ENCODE data around the gene KIF5C.

Gene KIF5C

DNA sequence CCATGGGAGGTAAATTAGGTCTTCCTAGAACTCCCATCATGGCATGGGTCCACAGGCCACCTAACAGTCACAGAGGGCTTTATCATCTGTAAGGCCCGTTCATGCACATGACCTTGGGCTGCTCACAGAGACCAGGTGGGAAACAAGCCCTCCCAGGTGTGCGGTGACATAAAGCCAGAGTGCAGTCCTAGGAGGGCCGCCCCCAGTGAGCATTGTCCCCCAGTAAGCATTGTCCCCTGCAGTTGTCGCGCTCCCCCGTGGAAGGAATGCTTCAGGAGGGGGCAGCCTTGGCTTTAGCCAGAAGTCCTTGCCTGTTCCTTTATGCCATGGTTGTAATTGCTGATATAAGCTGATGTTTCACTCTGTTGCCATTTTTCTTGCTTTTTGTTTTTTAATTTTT is 121.8 kb downstream of the KIF5C start:
- no peak for DNase-seq

DNA sequence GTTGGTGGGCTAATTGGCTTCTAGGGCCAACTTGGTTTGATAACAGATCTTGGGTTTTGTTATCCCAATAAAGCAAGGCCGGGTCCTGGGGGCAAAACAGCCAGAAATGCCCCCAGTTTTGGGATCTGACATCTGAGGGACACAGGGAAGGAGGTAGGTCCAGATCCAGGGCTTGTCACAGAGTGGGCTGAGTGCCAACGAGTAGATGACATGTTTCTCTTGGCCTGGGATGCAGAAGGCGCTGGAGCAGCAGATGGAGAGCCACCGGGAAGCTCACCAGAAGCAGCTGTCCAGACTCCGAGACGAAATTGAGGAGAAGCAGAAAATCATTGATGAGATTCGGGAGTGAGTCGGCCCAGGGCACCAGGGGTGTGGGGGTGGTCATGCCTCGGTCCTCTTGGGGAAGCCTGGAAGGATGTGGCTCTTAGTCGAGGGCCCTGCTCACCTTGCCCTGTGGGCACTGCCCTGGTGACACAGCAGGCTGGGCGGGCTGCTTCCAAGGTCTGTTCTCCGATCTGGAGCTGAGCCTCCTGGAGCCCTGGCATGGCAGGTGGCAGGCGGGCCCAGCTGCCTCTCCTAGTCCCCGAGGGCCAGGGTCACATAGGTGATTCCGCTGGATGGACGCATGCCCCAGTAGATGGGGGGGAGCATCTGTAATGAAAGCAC is 123.3 kb downstream of the KIF5C start:
- DNase-seq, result no peak

DNA sequence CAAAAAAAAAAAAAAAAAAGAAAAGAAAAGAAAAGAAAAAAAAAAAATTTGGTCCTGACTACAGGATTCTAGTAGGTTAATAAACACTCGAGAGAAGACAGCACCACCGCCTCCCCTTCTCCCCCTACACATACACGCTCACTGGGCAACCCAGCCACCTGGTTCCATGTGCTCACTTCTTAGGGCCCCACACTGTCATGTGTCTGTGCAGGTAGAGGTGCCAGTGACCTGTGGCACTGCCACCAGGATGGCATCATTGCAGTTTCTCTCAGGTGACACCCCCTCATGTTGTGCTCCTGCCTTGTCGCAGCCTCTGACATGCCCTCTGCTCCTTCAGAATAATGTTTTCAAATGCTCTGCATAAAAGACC is 123.8 kb downstream of the KIF5C start:
- DNase-seq, result no peak

DNA sequence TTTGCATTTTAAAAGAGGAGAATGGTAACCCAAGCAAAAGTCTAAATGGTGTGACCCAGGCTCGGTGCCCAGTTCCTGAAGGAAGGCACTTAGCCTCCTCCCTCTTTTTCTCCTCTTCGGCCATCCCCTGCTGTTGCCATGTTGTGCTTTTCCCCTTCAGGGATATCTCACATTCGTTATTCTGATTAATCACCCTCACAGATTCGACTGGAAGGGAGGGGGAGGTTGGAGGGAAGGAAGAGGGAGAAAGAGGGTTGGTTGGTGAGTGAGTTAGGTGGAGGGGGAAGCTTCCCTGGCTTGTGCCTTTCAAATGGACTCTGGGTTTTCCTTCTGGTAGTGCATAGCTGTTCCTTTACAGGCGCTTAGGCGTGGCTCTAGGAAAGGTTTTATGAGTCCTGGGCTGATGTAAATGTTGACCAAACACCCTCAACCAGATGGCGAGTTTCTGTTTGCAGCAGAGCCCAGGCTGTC is 124.5 kb downstream of the KIF5C start:
- DNase-seq, result no peak

DNA sequence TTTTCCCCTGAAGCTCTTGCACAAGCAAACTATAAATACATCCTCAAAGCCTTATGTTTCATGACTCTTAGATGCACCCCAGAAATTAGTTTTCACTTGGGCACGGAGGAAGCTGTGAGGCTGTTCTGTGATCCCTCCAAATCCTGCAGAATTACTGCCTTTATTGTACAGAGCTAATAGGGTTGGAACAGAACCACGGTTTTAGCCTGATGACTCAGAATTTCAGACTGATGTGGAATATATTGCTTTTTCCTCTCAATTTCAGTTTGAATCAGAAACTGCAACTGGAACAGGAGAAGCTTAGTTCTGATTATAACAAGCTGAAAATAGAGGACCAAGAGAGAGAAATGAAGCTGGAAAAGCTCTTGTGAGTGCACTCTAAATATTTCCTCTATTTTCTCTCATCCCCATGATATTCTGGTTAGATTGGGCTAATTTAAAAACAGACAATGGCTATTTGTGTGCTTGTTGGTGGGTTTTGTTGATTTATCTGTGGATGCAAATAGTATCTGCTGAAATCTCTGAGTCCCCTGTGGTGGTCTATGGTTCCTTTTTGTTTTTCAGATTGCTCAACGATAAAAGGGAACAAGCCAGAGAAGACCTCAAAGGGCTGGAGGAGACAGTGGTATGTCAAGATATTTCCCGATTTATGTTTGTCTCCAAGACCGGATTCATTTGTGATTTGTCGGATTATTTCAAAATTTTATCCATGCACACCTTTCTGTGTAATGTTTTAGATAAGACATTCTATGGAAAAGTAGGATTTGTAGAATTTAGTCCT is 125.3 kb downstream of the KIF5C start:
- DNase-seq, result no peak

DNA sequence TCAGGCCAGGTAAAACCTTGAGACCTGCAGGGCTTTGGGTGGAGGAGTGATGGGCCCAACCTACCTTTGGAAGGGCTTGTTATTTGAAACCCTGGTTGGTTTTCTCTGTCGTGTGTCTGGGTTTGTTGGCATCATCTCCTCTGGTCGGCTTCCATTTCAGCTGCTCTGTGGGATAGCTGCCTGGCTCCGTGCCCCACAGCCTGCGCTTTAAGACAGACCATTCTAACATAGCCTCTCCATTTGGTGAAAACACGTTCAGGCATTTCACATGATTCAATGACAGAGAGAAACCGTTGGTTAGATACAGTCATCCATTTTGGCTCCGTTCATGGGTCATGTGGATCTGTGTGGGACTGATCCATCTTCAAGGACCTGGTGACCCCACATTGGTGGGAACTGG is 126.5 kb downstream of the KIF5C start:
- no peak for DNase-seq

DNA sequence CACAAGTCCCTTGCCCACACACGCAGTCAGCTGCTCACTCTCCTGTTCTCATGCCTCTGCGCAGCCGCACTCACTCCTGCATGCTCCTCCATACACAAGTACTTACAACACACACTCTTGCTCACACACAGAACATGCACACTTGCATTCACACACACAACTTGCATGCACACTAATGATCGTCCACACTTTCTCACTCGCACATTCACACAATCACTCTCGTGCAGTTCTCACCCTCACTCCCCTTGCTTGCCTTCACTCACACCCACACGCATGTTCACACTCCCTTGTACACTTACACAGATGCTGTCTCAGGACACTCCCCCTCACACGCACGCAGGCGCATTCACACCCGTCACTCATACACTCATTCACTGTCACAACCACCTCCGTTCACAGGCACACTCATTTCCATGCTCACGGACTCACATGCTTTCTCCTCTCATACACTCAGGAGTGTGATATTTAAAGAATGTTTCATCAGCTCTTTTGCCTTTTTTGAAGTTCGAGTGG is 127.4 kb downstream of the KIF5C start:
- no peak for DNase-seq

DNA sequence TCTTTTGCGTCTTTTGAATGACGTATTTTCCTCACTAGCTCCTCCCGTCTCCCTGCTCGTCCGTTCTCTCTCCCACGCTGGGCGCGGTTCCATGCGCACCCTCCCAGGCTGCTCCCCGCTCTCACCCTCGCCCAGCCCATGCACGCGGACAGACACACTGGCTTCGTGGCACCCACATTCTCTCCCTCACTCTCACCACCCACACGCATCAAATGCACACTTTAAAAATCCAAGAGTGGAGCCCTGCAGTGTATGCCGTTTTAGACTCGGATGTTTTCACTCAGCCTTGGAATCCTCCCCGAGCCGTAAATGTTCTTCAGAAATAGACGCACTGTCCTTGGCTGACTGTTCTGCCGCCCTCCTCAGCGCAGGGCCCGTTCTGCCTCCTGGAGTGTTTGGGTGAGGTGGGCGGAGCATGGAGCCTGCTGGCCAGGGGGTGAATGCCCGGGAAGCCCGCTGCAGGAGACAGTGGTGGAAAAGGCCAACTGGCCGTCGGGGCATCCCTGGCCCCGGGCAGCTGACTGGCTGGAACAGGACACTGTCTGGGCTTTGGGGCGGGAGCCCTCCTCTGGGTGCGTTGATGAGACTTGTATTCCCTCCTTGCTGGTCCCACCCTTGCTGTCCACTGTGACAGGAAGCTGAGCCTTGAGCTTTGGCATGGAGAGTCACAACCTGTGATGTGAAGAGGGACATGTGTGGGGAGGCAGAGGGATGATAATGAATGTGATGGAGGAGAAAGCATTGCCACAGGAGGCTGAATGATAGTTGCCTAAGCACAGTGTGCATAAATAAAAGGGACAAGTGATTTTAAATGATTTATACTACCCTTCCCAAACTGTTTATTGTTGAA is 128.1 kb downstream of the KIF5C start:
- DNase-seq, result no peak

DNA sequence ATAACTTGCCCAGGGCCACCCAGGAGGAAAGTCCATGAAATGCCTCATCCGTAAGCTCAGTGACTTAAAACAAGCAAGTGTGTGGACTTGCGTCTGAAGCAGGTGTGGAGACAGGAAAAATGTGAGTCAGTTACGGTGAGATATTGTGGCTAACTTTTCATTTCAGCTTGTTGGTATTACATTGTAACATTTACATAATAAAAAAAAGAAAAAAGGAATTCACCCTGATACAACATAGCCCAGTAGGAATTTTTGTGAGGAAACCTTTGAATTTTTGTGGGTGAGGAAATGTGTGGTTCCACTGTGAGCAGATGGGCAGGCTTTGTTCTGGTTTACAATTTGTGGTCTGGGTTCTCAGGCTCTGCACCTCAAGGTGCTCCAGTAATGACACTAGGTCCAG is 129.8 kb downstream of the KIF5C start:
- DNase-seq, result no peak

DNA sequence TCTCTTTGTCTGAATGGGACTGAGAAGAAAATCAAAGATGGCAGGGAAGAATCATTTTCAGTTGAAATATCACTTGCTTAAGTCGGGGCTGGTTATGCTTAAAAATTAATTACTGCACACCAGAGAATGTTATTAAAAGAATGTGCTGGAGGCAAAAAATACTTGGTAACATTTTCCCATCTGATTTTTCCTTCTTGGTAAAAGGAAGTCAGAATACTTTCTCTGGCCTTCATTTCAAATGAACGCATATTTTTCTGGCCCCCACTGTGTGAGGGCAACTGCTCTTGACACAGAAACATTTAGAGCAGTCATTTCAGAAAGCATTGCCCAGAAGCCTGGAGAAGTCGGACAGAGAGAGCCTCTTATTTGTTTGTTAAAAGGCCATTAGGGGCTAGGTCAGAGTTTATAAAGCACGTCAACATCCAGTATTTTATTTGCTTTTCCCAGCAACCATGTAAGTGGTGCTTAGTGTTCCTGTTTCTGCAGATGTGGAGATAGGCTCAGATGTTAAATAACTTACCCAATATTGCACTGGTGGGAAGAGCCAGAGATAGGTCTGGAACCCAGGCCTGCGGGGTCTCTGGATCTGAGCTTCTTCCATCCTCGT is 130.5 kb downstream of the KIF5C start:
- no peak for DNase-seq

DNA sequence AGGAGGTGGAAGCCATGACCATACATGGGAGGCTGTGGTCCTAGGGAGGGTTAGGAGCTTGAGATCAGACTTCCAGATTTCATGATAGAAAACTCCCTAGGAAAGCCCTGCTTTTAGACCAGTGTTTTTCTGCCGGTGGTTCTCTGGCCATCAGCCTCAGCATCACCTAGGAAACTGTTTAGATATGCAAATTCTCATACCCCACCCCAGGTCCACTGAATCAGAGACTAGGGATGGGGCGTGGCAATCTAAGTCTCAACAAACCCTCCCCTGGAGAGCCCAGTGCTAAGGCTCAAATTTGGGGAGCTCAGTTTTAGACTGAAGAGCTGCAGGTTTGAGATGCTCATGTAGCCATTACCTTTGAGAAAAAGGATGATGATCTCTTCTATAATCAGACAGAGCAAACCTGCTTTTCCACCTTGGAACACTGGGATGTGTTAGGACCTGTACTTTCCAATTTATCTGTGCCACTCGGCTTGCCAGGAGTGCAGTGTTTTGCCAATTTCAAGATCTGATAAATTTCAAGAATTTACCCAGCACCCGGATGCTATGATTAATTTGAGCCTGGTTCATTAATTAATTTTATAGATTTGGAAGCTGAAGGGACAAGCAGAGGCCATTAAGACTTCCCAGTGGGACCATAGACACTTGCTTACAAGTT is 132.0 kb downstream of the KIF5C start:
- DNase-seq, result no peak

DNA sequence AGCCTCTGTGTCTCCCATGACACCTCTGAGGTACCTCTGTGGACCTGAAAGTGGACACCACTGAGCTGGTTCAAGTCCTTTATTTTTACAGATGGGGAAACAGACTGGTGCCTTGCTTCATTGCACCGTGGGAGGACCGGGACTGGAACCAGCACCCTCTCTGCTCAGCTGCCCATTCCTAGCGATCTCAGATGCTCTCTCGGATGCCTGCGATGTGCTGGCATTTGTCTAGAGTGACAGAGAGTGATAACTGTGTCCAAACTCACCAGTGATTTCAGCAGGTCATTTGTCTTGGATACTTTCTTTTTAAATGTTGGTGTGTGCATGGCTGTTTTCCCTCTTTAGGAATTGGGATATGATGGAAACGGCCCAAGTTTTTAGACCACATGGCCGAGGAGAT is 133.4 kb downstream of the KIF5C start:
- DNase-seq, result no peak

DNA sequence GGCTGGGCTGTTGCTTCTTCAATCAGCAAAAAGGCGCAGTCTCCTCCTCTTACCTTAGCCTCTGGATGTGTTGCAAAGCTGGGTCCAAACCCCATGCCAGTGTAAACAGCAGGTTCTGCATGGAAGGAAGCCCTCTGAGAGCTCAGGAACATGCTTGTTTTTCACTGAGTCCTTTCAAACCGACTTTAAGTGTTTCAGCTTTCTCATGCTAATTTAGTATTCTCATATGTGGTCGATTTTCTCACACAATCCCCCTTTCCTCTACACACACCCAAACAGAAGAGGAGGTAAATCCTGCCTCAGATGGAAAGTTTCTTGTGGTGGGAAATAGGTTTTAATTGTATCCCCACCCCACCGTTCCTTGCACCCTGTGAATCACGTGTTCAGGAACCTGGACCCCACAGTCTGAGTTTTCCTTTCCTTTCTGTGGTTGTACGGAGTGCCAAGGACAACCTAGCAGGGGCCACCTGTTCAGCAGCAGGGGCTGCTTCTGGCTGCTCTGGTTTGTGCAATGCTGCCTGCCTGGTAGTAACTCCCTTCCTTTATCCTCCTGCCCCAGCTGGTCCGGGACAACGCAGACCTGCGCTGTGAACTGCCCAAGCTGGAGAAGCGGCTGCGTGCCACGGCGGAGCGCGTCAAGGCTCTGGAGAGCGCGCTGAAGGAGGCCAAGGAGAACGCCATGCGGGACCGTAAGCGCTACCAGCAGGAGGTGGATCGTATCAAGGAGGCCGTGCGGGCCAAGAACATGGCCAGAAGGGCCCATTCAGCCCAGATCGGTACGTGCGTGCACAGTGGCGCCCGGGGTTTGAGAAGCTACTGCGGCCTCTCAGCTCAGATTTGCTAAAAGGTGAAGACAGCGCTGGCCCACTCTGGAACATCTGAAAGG is 134.8 kb downstream of the KIF5C start:
- no peak for DNase-seq

DNA sequence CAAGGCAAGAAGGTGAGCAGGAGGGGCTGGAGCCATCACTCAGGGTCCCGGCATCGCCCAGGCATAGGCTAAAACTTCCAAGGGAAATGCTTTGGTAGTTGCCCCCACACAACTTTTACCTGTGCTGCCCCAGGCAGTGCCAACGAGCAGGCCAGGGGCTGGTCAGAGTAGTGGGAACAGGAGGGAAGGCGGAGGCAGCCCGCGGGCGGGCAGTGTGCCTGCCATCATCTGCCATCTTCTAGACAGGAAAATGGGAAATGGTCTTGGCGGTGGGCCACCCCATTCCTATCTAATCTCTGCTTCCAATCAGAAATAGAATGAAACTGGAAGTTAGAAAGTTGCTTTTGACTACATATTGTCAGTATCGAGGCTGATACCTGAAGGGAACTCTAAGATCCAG is 137.5 kb downstream of the KIF5C start:
- DNase-seq, result no peak

DNA sequence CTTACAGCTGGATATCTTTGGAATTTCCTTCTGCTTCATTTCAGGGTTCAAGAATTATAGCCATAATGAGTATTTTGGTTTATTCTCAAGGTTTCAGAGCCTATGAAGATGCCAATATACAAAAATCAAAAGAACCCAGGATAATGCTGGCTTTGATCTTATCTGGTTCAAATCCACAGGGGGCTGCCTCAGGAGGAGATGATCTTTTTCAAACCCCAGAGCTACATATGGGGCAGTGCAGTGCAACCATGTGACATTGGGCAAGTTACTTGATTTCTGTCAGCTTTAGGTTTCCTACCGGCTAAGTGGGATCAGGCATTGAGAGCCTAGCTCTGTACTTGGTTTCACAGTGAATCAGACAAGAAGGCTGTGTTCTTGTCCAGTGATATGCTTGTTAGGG is 140.5 kb downstream of the KIF5C start:
- DNase-seq, result no peak

DNA sequence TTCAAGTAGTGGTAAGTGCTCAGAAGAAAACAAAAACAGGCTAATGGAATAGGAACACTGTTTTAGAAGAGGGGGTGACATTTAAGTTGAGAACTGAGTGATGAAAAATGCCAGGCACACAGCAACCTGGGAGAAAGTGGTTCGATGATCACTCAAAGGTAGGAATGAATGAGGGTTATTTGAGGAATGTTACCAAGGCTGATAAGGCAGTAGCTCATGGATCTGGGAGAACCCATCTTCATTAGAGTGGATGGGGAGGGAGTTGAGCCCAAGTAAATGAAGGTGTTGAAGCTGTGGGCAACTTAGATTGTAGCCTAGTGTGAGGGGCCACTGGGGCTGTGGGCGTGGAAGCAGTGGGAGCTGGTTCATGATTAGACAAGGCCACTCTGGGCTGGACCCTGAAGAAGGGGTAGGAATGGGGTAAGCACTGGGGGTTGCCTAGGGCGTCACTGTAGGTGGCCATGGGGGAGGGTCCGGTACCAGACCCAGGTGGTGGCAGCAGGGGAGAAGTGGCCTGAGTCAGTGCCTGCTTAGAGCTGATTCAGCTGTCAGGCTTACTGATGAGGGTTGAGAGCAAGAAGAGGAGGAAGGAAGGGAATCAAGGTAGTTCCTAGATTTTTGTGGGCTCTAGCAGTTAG is 141.0 kb downstream of the KIF5C start:
- DNase-seq, result no peak

DNA sequence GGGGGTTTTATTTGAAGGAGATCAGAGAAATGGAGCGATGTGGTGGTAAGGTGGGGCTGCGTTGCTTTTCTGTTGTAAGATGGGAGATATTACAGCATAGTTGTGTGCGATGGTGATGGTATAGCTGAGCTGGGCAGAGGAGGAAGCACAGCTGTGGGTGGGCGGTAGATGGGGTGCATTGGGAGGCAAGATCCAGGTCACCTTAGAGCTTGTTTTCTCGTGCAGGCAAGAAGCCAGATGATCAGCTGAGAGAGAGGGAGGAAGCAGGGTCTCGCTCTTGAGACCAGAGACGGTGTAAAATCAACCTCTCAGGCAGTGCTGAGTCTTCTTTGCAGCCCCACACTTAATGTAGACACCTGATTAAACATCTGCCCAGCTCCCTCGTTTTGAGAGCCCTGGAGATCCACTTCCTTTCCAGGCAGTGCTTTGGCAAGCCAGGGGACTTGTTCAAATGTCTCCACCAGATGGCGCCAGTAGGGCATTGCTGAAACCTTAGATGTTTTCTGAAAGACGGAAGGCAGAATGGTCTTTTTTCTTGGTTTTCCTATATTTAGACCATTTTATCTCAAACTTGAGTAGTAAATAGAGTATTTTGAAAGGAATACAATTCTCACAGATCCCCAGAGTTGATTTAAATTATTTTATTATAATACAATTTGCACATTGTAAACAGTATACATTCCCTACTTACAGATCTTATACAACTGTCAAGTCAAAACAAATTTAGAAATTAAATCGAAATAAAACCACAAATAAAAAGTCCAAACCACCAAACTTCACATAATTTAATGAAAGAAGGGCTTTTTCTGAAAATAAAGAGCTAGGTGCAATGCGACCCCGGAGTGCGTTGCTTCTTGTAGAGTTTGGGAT is 142.3 kb downstream of the KIF5C start:
- peak; percentile 69 for DNase-seq

DNA sequence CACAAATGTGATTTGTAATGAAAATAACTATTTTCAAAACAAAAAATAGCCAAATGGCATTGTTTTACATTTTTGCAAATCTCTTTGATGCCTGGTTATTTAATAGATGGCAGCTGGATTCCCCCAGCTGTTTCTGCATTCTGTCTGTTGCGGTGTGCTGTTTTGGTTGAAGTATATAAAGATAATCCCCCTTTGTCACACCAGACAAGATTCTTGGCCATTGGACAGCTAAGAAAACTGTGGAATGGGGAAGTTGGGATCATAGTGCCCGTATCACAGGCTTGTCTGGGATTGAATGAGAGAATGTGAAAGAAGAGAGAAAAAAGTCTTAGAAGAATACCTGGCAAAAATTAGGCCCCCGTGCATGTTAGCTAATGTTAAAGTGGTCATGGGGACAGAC is 144.0 kb downstream of the KIF5C start:
- no peak for DNase-seq

DNA sequence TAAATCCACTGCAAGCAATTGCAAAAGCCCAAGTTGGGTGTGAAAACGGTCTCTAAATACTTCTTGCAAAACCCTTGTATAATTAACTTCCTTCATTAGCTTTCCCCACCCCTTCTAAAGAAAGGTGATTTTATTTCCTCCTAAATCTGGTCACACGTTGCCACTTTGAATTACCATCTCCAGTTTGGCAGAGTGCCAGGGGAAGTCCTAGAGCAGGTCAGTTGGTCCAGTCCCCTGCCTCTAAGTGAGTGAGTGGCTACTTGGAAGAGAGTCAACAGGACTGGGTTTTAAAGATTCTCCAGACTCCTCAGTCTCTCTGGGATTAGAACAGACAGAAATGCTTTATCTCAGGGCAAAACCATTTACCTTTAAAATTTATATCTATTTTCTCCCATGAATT is 144.7 kb downstream of the KIF5C start:
- no peak for DNase-seq

DNA sequence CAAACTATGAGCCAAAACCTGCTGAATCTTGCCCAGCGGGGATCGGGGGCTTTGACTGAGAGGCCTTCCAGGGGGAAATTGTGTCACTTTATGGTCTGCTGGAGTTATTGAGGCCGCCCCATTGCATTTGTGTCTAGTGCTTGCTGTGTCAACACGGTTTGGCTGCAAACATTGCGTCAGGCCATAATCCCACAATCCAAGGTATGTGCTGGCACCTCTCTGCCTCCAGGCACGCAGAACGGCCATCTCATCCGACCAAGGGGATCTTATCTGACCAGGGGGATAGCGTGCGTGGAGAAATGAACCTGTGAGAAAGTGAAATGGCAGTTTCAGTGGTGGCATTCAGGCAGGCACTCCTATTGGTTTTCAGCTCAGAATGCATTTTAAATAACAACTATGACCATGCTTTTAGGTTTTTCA is 145.4 kb downstream of the KIF5C start:
- DNase-seq, result no peak

Data from activated T-cell treated with anti-CD3 and anti-CD28 coated beads, Interleukin-2, amount 50 U/mL, for 1 hour (primary cell).